Measurements from ENCODE around the gene POLRMT. TPM values are rescaled to one million over a fixed set of nuclear protein-coding genes. Genes with fewer than 3 reads are reported as not detected.

POLRMT gene
- total and polyA plus RNA-seq, 2 experiments from 2014 or later = 98.0 to 148 TPM

DNA sequence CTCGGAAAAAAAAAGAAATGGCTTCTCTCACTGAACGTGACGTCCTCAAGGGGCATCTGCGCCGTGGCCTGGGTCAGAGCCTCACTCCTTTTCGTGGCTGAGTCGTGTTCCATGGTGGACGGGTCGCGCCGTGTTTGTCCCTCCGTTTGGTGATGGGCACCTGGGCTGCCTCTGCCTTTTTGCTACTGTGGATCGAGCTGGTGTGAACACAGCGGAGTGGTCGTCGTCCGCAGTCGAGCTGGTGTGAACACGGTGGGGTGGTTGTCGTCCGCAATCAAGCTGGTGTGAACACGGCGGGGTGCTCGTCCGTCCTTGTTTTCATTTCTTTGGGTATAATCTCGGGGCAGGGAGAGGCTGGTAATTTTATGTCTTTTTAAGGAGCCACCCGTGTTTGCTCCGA, 32.0 kb downstream of the POLRMT start:
- no peaks in the 10 kb centered on the region for H3K4me1 ChIP-seq (ENCODE audit: insufficient read depth)
- H3K4me3 Mint-ChIP-seq = no peak overlapping the region
- ATAC-seq (no peak), DNase-seq (ENCODE audit: low spot score) (no peak)
- H3K27me3 Mint-ChIP-seq (ENCODE audit: insufficient read depth, low read depth, poor library complexity) = peaks cover 2% of the 10 kb centered on the region
- no peak overlapping the region for H2AFZ ChIP-seq
- H3K27me3 ChIP-seq (ENCODE audit: insufficient read depth) = no peaks in the 10 kb centered on the region
- H3K9me3 Mint-ChIP-seq = peaks cover 42% of the 10 kb centered on the region
- H3K4me2 ChIP-seq = no peak overlapping the region
- no peak overlapping the region for H3K4me3 ChIP-seq
- no peaks in the 10 kb centered on the region for H4K20me1 ChIP-seq (replicated peaks; ENCODE audit: insufficient read depth)
- no peaks in the 10 kb centered on the region for H3K9me2 ChIP-seq (ENCODE audit: insufficient read depth)
- no peaks in the 10 kb centered on the region for H3F3A ChIP-seq (replicated peaks; ENCODE audit: low read depth)
- H3K4me1 Mint-ChIP-seq = no peaks in the 10 kb centered on the region
- no peaks in the 10 kb centered on the region for H3K36me3 ChIP-seq (ENCODE audit: insufficient read depth)
- no peaks in the 10 kb centered on the region for H3K79me2 ChIP-seq (replicated peaks; ENCODE audit: insufficient read depth)
- no peak overlapping the region for H3K27ac Mint-ChIP-seq
- H3K36me3 Mint-ChIP-seq (ENCODE audit: low read depth) = peaks cover 16% of the 10 kb centered on the region
- TF ChIP-seq JUNB (IDR thresholded peaks at IDR 0.05; ENCODE audit: unreplicated experiment) = no peak
- TF ChIP-seq, protein P1, sequence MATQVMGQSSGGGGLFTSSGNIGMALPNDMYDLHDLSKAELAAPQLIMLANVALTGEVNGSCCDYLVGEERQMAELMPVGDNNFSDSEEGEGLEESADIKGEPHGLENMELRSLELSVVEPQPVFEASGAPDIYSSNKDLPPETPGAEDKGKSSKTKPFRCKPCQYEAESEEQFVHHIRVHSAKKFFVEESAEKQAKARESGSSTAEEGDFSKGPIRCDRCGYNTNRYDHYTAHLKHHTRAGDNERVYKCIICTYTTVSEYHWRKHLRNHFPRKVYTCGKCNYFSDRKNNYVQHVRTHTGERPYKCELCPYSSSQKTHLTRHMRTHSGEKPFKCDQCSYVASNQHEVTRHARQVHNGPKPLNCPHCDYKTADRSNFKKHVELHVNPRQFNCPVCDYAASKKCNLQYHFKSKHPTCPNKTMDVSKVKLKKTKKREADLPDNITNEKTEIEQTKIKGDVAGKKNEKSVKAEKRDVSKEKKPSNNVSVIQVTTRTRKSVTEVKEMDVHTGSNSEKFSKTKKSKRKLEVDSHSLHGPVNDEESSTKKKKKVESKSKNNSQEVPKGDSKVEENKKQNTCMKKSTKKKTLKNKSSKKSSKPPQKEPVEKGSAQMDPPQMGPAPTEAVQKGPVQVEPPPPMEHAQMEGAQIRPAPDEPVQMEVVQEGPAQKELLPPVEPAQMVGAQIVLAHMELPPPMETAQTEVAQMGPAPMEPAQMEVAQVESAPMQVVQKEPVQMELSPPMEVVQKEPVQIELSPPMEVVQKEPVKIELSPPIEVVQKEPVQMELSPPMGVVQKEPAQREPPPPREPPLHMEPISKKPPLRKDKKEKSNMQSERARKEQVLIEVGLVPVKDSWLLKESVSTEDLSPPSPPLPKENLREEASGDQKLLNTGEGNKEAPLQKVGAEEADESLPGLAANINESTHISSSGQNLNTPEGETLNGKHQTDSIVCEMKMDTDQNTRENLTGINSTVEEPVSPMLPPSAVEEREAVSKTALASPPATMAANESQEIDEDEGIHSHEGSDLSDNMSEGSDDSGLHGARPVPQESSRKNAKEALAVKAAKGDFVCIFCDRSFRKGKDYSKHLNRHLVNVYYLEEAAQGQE (IDR thresholded peaks at IDR 0.05; ENCODE audit: unreplicated experiment) = no peak
- TF ChIP-seq POLR2AphosphoS5 (IDR thresholded peaks at IDR 0.05; ENCODE audit: low read depth) = no peak
- TF ChIP-seq STAT1 (IDR thresholded peaks at IDR 0.05; ENCODE audit: unreplicated experiment) = no peak
- TF ChIP-seq EZH2 (IDR thresholded peaks at IDR 0.05; ENCODE audit: low read depth, unreplicated experiment) = no peak
- TF ChIP-seq EZH2phosphoT487 (IDR thresholded peaks at IDR 0.05; ENCODE audit: unreplicated experiment) = no peak
- no peak for TF ChIP-seq ZNF331 (CRISPR knock-in tag; IDR thresholded peaks at IDR 0.05; ENCODE audit: low read depth)
- TF ChIP-seq, protein P2, sequence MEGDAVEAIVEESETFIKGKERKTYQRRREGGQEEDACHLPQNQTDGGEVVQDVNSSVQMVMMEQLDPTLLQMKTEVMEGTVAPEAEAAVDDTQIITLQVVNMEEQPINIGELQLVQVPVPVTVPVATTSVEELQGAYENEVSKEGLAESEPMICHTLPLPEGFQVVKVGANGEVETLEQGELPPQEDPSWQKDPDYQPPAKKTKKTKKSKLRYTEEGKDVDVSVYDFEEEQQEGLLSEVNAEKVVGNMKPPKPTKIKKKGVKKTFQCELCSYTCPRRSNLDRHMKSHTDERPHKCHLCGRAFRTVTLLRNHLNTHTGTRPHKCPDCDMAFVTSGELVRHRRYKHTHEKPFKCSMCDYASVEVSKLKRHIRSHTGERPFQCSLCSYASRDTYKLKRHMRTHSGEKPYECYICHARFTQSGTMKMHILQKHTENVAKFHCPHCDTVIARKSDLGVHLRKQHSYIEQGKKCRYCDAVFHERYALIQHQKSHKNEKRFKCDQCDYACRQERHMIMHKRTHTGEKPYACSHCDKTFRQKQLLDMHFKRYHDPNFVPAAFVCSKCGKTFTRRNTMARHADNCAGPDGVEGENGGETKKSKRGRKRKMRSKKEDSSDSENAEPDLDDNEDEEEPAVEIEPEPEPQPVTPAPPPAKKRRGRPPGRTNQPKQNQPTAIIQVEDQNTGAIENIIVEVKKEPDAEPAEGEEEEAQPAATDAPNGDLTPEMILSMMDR (conservative IDR thresholded peaks at IDR 0.05; ENCODE audit: low read depth in 2 of 2) = no peak
- TF ChIP-seq ZNF114 (CRISPR knock-in tag; IDR thresholded peaks at IDR 0.05) = no peak
- H3K27ac ChIP-seq (ENCODE audit: low read depth) = no peak overlapping the region

DNA sequence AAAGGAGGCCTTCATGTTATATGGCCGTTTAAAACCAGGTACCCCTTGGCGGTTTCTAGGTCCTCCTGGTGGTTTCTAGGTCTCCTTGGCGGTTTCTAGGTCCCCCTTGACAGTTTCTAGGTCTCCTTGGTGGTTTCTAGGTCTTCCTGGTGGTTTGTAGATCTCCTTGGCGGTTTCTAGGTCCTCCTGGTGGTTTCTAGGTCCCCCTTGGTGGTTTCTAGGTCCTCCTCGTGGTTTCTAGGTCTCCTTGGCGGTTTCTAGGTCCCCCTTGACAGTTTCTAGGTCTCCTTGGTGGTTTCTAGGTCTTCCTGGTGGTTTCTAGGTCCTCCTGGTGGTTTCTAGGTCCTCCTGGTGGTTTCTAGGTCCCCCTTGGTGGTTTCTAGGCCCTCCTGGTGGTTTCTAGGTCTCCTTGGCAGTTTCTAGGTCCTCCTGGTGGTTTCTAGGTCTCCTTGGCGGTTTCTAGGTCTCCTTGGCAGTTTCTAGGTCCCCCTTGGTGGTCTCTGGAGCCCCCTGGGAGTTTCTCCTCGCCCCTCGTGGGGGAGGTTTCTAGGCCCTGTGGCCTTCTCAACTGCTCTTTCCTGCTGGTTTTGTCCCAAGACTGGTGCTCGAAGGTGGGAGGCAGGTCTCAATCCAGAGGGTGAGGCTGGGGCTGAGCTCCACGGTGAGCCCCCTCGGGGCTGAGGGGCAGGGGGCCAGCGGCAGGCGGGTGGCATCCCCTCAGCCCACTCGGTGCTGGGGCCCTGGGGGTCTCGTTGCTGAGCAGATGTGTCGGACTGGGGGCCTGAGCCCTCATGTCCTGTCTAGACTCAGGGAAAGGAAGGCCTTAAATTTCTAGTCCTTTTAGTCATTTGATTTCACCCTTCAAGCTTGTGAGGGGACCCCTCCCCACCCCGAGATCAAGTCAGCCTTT, 35.7 kb downstream of the POLRMT start:
- ATAC-seq (no peak), DNase-seq (ENCODE audit: low spot score) (no peak)
- H3K4me2 ChIP-seq = no peak overlapping the region
- H3K36me3 ChIP-seq (ENCODE audit: insufficient read depth) = no peaks in the 10 kb centered on the region
- Mint-ChIP-seq H3K36me3 (ENCODE audit: low read depth) (peaks cover 9% of the 10 kb centered on the region), H3K9me3 (peaks cover 27% of the 10 kb centered on the region), H3K4me1 (no peaks in the 10 kb centered on the region), H3K27me3 (ENCODE audit: insufficient read depth, low read depth, poor library complexity) (peaks cover 10% of the 10 kb centered on the region), H3K27ac (no peak overlapping the region), H3K4me3 (no peak overlapping the region)
- H3K4me3 ChIP-seq = no peak overlapping the region
- H3K4me1 ChIP-seq (ENCODE audit: insufficient read depth) = no peaks in the 10 kb centered on the region
- H2AFZ ChIP-seq = no peak overlapping the region
- H4K20me1 ChIP-seq (replicated peaks; ENCODE audit: insufficient read depth) = no peaks in the 10 kb centered on the region
- no peaks in the 10 kb centered on the region for H3K9me2 ChIP-seq (ENCODE audit: insufficient read depth)
- no peak overlapping the region for H3K27ac ChIP-seq (ENCODE audit: low read depth)
- H3K27me3 ChIP-seq (ENCODE audit: insufficient read depth) = no peaks in the 10 kb centered on the region
- no peaks in the 10 kb centered on the region for H3K79me2 ChIP-seq (replicated peaks; ENCODE audit: insufficient read depth)
- H3F3A ChIP-seq (replicated peaks; ENCODE audit: low read depth) = no peaks in the 10 kb centered on the region
- TF ChIP-seq NANOG (IDR thresholded peaks at IDR 0.05; ENCODE audit: borderline replicate concordance) = no peak
